GM21619 (cell line): ENCODE data around the gene KATNBL1.

ENCODE experiments used
- ATAC-seq: cut with Tn5 transposase; IDR thresholded peaks from one replicate; pipeline ENCODE4 v1.9.1; 2021; ENCODE audit not compliant: unreplicated experiment

The KATNBL1 gene

DNA sequence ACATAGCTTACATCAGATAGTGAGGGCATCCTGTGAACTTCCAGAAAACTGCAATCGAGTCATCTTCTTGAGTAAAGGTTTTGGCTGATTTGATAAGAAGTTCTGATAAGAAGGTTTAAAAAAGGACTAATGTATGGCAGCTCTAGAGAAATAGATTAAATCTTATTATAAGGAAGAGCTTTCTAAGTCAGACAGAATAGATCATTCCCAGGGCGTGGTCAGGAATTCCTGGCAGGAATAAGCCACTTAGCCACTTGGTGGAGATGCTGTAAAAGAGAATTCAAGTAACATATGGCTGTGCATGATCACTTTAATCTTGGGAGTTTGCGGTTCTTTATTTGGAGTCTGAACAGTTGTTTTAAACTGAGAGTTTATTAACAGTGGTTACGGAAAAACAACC, 90.6 kb downstream of the KATNBL1 start:
- no peak for ATAC-seq

- ATAC-seq: no peak
Measured at GRCh38 chr15:34116620-34117019, 93.3 kb downstream of the KATNBL1 start.

GRCh38 chr15:34114739-34115138, 95.2 kb downstream of the KATNBL1 start:
- no peak for ATAC-seq

- no peak for ATAC-seq
Measured at GRCh38 chr15:34114215-34114614, 95.7 kb downstream of the KATNBL1 start.

GRCh38 chr15:34111488-34111887, 98.4 kb downstream of the KATNBL1 start:
- no peak for ATAC-seq

DNA sequence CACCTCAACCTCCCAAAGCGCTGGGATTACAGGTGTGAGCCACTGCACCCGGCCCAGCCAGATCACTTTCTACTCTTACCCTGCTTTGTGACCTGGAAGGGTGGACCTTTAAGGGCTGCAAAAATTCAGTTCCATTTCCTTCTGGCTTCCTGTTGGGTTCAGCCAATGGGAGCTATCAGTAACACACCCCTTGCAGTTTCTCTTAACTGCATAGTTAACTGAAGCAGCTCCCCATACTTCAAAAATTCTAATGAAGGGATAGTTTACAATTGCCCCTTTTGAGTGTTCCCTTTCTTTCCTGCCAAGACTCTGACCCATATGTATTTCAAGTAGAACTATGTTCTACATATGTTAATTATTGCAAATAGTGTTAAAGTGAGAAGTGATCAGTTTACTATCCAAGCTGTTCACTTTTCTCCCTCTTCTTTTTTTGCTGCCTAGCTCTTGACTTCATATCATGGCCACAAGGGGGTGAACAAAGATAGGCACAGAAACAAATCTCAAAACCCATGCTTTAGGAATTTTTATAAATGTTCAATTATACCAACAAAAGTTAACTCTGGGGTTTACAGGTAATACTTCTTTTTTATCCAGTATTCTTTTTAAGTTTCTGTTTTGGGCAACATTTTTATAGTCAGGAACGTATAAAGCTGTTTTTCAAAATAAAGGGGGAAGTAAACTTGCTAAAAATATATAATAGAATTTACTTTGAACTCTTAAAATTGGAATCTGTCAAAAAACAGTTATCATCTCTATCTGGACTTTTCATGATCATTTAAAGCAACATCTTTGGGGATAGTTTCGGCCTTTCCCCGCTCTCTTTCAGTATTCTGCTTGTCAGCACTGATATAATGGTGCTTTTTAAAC, 99.9 kb downstream of the KATNBL1 start:
- ATAC-seq: no peak

- ATAC-seq: no peak
Measured at GRCh38 chr15:34107315-34107714, 102.6 kb downstream of the KATNBL1 start.

- no peak for ATAC-seq
Measured at GRCh38 chr15:34106423-34106822, 103.5 kb downstream of the KATNBL1 start.

DNA sequence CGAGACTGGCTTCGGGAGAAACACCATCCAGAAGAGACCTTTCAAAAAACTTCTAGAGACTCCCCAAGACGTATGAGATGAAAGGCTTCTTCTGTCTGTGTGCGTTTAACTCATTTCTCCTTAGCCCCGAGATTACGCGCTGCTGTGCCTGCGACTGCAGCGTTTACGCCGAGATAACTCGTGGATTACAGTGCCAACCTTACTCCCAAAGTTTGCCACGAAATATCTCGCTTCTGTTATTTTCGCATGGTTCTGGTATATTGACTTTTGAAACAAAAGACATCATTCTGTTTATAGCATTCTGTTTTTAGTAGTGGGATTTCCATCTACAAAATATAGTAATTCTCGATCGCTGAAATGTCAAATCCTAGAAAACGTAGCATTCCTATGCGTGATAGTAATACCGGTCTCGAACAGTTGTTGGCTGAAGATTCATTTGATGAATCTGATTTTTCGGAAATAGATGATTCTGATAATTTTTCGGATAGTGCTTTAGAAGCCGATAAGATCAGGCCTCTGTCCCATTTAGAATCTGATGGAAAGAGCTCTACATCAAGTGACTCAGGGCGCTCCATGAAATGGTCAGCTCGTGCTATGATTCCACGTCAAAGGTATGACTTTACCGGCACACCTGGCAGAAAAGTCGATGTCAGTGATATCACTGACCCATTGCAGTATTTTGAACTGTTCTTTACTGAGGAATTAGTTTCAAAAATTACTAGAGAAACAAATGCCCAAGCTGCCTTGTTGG, 107.5 kb downstream of the KATNBL1 start:
- no peak for ATAC-seq

DNA sequence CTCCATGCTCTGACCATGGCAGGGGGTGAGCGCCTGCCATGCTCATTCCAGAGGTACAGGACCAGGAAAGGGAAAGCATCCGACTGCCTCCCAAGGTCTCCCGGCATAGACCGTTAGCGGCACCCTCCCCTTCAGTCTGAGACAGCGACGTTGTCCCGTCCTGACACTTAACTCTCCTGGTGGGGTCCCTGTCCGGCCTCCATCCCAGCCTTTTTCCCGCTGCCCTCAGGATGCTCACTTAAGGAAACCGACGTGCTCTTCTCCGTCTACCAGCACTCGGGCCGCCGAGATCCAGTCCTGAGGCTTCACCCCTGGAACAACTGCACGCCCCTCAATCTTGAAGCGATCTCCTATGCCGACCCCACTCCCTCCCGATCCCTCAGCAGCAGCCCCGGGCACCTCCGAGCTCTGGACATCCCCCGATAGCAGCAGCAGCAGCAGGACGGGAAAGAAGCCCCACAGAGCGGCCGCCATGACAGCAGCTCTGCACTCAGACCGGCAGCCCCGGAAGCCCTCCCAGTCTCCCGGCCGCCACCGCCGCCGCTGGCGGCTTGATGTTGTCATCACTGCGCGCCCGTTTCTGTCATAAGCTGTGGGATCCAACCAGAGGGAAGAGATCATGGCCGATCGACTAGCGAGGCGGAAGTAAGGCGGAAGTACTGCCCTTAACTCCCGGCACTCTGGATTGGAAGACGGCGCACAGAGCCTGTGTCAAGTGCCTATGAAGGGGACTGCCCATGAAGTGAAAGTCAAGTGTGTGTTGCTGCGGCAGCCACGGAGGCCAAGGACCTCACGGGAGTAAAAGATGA, 108.3 kb downstream of the KATNBL1 start, which contains the start of the genes EMC7 and PGBD4:
Gene EMC7 (minus strand): TSS at position 497 of the 809 bp plus-strand sequence. CDS start 23 bp downstream, at position 474.
Gene PGBD4 (plus strand): TSS at position 718 of the 809 bp plus-strand sequence. CDS start 449 bp downstream, outside the sequence.
- ATAC-seq: peak; percentile 98

DNA sequence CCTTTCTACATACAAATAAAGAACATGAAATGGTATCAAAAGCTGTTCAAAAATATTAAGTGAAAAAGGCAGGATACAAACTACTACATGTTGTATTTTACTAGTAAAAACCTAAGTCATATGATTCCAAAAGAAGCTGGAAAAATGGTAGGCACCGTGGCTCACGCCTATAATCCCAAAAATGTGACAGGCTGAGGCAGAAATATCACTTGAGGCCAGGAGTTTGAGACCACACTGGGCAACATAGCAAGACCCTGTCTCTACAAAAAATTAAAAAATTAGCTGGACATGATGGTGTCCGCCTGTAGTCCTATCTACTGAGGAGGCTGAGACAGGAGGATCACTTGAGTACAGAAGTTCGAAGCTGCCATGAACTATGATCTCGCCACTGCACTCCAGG, 110.0 kb downstream of the KATNBL1 start:
- ATAC-seq: no peak
